ENCODE data around the gene DMBX1. TPM values are rescaled to one million over a fixed set of nuclear protein-coding genes. Genes with fewer than 3 reads are reported as not detected.

DMBX1 gene
- total and polyA plus RNA-seq, 9 of the 15 experiments (the other 6 are each of a cell fraction or from before 2014, with no cell fraction given) = 0.25 to 4.3 (median 1.0) TPM

DNA sequence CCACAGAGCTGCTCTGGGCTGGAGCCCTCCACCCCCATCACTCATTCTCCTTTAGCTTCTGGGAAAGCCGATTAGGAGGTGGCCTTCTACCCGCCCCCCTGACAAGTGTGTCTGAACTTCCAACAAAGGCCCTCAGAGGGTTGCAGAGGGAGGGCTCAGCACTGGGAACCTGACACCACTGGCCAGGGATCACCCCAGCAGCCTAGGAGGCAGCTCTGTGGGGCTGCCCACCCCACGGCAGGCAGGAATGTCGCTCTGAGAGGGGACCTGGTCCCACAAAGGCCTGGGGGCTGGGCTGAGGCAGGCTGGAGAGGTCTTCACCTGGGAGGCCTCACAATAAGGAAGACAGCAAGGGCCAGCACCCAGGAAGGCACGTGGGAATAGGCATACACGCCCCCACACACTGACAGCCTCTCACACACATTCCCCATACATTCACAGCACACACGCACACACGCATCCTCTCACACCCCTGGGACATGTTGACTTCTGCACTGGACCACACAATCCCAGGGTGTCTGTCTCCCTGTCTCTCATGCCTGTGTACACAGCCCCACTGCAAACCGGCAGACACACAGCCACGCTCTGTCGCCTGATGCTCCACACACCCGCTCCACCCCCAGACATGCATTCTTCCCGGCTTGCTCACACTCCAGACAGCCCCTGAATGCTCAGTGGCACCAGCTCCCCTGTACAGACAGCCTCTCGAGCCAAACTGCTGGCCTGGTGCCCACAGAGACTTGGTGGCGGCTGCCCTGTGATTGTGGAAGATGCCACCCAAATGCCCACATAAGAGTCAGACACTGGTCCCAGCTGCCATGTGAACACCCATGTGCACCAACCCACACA lies 30.7 kb downstream of the DMBX1 start (continued):
- TF ChIP-seq, protein P1, sequence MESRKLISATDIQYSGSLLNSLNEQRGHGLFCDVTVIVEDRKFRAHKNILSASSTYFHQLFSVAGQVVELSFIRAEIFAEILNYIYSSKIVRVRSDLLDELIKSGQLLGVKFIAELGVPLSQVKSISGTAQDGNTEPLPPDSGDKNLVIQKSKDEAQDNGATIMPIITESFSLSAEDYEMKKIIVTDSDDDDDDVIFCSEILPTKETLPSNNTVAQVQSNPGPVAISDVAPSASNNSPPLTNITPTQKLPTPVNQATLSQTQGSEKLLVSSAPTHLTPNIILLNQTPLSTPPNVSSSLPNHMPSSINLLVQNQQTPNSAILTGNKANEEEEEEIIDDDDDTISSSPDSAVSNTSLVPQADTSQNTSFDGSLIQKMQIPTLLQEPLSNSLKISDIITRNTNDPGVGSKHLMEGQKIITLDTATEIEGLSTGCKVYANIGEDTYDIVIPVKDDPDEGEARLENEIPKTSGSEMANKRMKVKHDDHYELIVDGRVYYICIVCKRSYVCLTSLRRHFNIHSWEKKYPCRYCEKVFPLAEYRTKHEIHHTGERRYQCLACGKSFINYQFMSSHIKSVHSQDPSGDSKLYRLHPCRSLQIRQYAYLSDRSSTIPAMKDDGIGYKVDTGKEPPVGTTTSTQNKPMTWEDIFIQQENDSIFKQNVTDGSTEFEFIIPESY (CRISPR knock-in tag; IDR thresholded peaks at IDR 0.05) = no peak
- TF ChIP-seq HSF4 (CRISPR knock-in tag; IDR thresholded peaks at IDR 0.05; ENCODE audit: borderline replicate concordance) (no peak), DPF2 (IDR thresholded peaks at IDR 0.05) (peak; percentile 51; the same call in 1 of the 2 replicates), MYNN (IDR thresholded peaks at IDR 0.05) (no peak), MYNN (CRISPR knock-in tag; IDR thresholded peaks at IDR 0.05) (no peak), ZNF143 (CRISPR knock-in tag; IDR thresholded peaks at IDR 0.05) (no peak), ZNF263 (CRISPR knock-in tag; IDR thresholded peaks at IDR 0.05; ENCODE audit: borderline replicate concordance) (no peak), MEF2A (IDR thresholded peaks at IDR 0.05; ENCODE audit: control insufficient read depth, low read depth, low read length) (no peak), HLTF (IDR thresholded peaks at IDR 0.05) (peak; percentile 76; the same call in 1 of the 2 replicates), NFIC (IDR thresholded peaks at IDR 0.05) (peak; percentile 49), MIER1 (IDR thresholded peaks at IDR 0.05; ENCODE audit: low read depth) (0 out of 2 replicates have a peak, but pooled peaks have one; percentile 56), ELF2 (CRISPR knock-in tag; IDR thresholded peaks at IDR 0.05) (no peak), BRD9 (IDR thresholded peaks at IDR 0.05; ENCODE audit: low read depth, partially characterized antibody) (no peak), MEIS2 (IDR thresholded peaks at IDR 0.05; ENCODE audit: partially characterized antibody) (peak; percentile 37), GTF2E2 (tag; IDR thresholded peaks at IDR 0.05) (no peak), POLR2G (IDR thresholded peaks at IDR 0.05; ENCODE audit: low read depth, low read length) (peak; percentile 26; the same call in 1 of the 2 replicates), FOXA1 (IDR thresholded peaks at IDR 0.05; ENCODE audit: borderline replicate concordance) (no peak), RHOXF2B (CRISPR knock-in tag; conservative IDR thresholded peaks at IDR 0.05) (no peak), JUN (IDR thresholded peaks at IDR 0.05; ENCODE audit: borderline replicate concordance, low read depth, low read length) (no peak), JUN (CRISPR knock-in tag; IDR thresholded peaks at IDR 0.05; ENCODE audit: borderline replicate concordance) (no peak)
- TF ChIP-seq, protein P2, sequence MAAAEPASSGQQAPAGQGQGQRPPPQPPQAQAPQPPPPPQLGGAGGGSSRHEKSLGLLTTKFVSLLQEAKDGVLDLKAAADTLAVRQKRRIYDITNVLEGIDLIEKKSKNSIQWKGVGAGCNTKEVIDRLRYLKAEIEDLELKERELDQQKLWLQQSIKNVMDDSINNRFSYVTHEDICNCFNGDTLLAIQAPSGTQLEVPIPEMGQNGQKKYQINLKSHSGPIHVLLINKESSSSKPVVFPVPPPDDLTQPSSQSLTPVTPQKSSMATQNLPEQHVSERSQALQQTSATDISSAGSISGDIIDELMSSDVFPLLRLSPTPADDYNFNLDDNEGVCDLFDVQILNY (CRISPR knock-in tag; IDR thresholded peaks at IDR 0.05) = no peak
- TF ChIP-seq, protein P3, sequence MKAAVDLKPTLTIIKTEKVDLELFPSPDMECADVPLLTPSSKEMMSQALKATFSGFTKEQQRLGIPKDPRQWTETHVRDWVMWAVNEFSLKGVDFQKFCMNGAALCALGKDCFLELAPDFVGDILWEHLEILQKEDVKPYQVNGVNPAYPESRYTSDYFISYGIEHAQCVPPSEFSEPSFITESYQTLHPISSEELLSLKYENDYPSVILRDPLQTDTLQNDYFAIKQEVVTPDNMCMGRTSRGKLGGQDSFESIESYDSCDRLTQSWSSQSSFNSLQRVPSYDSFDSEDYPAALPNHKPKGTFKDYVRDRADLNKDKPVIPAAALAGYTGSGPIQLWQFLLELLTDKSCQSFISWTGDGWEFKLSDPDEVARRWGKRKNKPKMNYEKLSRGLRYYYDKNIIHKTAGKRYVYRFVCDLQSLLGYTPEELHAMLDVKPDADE (conservative IDR thresholded peaks at IDR 0.05; ENCODE audit: control insufficient read depth, low read depth, low read length) = peak; percentile 54; the same call in 1 of the 2 replicates
- TF ChIP-seq, protein P4, sequence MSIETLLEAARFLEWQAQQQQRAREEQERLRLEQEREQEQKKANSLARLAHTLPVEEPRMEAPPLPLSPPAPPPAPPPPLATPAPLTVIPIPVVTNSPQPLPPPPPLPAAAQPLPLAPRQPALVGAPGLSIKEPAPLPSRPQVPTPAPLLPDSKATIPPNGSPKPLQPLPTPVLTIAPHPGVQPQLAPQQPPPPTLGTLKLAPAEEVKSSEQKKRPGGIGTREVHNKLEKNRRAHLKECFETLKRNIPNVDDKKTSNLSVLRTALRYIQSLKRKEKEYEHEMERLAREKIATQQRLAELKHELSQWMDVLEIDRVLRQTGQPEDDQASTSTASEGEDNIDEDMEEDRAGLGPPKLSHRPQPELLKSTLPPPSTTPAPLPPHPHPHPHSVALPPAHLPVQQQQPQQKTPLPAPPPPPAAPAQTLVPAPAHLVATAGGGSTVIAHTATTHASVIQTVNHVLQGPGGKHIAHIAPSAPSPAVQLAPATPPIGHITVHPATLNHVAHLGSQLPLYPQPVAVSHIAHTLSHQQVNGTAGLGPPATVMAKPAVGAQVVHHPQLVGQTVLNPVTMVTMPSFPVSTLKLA (conservative IDR thresholded peaks at IDR 0.05) = peak in 1 of 2 experiments; percentile 88; a peak in 3 of 4 replicates
